Motor neuron (in vitro differentiated cells): ENCODE results near the gene ADAM15. TPM values are rescaled to one million over a fixed set of nuclear protein-coding genes. Genes with fewer than 3 reads are reported as not detected.

Source experiments
- ATAC-seq, 8 experiments: fragments of 200-7000 bp; cut with Tn5 transposase; replicated peaks in 6 of 8; 2 replicates each; pipeline ENCODE4 v1.8.0; 2021; ENCODE audit warnings: mild to moderate bottlenecking in 8 of 8, moderate library complexity in 8 of 8
- H3K27ac ChIP-seq, 2 donors: fragments of 250-450 bp; sonication (Bioruptor Pico); 2 replicates each; pipeline ENCODE4 v1.9.0; 2021; ENCODE audit warnings: antibody characterized with exemption in 2 of 2, mild to moderate bottlenecking in 2 of 2, moderate library complexity in 1 of 2
- H3K4me1 ChIP-seq, 2 donors: fragments of 250-450 bp; sonication (Bioruptor Pico); replicated peaks in 1 of 2; 2 replicates each; pipeline ENCODE4 v1.6.1; 2021; ENCODE audit warnings: antibody characterized with exemption in 2 of 2, mild to moderate bottlenecking in 2 of 2, moderate library complexity in 1 of 2
- H3K4me3 ChIP-seq, 5 donors: fragments of 250-450 bp; sonication (Bioruptor Pico); 2 replicates each; pipeline ENCODE4 v1.9.0; 2021; ENCODE audit warnings: antibody characterized with exemption in 5 of 5, mild to moderate bottlenecking in 5 of 5, moderate library complexity in 4 of 5
- WGBS, 10 experiments: fragments of 450-650 bp; shearing (Covaris generic); methylation state at CpG; one replicate each; pipeline ENCODE4 v1.0.0; 2022; 5-methylcytosine and 5-hydroxymethylcytosine counted together
- in situ Hi-C, 9 experiments: fragments of 400-800 bp; cut with MboI; loops; one replicate each; pipeline ENCODE4 v1.15.0; 2021; ENCODE audit warnings: low sequenced_read_pairs in 9 of 9, low pct_unique_long_range_greater_than_20kb in 2 of 9; ENCODE audit not compliant: unreplicated experiment in 9 of 9
- total RNA-seq, 8 experiments: library from RNA; unstranded; fragments of 300-600 nt; gene quantifications; 2 replicates each; pipeline versions ENCODE4 v1.2.3 to v1.2.4, GENCODE V29; 2022

The ADAM15 gene
- total RNA-seq, 8 experiments from 2014 or later = 15.7 to 76.9 (median 28.1) TPM

DNA sequence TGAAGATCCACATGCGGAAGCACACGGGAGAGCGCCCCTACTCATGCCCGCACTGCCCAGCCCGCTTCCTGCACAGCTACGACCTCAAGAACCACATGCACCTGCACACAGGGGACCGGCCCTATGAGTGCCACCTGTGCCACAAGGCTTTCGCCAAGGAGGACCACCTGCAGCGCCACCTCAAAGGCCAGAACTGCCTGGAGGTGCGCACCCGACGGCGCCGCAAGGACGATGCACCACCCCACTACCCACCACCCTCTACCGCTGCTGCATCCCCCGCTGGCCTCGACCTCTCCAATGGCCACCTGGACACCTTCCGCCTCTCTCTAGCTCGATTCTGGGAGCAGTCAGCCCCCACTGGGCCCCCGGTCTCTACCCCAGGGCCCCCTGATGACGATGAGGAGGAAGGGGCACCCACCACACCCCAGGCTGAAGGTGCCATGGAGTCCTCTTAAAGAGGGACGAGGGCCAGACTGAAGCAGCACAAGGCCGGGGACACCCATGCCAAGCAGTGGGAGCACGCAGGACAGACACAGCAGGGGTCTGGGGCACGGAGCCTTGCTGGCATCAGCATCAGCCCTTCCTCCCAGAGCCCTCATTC, 34.8 kb upstream of the ADAM15 start:
- Histone ChIP-seq H3K27ac (peak overlapping the region in 1 of 2 donors; percentile 87), H3K4me1 (peaks cover 25 to 27% of the 10 kb centered on the region in 2 donors), H3K4me3 (no peak overlapping the region)
- no peak for ATAC-seq
- WGBS, 10 experiments = 80 to 100% (median 95%) methylated on average over 2 to 14 of the region's 26 CpGs; no CpG with 5 or more reads in 6 of the 10 experiments
- in situ Hi-C loops = no loop called here

DNA sequence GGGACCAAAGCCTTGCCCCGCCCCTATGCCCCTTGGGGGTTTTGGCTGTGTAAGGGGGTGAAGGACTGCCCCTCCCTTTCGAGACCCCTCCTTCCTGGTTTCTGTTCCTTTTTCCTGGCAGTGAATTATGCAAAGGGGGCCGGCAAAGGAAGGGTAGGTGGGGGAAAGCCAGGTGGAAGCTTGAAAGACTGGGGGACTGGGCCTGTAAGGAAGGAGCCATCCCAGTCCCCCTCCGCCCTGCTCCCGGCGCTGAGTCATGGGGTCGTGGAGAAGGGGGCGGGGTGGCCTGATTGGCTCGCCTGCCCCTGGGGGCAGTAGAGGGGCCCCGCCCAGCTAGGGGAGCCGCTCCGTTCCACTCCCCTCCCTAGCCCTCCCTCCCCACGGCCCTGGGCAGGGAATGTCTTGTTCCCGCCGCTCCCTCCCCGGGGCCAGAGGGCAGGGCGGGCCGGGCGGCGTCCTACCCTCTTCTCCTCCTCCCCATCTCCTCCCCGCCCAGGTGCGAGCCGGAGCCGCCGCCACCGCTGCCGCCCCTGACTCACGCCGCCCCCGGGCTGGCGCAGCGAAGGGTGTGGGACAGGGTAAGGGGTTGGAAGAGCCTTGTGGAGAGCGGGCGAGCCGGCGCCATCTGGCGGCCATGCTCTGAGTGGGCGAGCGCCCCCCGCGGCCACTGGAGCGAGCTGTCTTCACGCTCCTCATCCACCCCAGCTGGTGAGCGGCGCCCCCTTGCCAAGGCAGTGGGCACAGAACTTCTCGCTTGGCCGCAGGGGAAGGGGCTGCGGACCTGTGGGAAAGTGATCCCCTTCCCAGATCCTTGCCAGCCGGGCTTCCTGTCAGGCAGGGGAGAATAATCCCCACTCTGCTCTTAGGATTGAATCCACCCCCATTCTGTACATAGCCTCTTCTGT, 33.8 kb upstream of the ADAM15 start:
- Histone ChIP-seq H3K4me3 (peak overlapping the region; percentile 5 to 14 (median 14)), H3K27ac (peak overlapping the region; percentile 3 to 87), H3K4me1 (peaks cover 16 to 20% of the 10 kb centered on the region in 2 donors)
- 0 to 100% (median 42%) methylated on average over 1 to 8 of the region's 49 CpGs; no CpG with 5 or more reads in 4 of the 10 experiments for WGBS, 10 experiments
- ATAC-seq = peak; percentile 85 to 94 (median 92)
- in situ Hi-C loops = no loop called here

DNA sequence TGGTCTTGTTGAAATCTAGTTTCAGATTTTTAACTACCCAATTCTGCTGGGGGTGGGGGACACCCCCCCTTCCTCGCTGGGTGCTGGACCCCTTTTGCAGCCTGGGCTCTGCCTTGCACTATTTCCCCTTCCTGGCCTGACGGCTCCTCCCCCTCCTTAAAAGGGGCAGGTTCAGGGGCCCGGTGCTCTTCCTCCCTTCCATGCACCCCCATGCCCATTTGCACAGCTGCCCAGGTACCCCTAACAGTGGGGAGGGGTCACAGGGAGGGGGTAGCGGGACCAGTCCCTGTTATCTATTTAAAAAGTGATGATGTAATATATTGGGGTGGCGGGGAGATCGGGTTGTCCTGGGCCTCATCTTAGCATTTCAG, 33.2 kb upstream of the ADAM15 start:
- Histone ChIP-seq H3K4me1 (peaks cover 13 to 15% of the 10 kb centered on the region in 2 donors), H3K27ac (peak overlapping the region in 1 of 2 donors; percentile 87), H3K4me3 (peak overlapping the region in 2 of 5 donors; percentile 5 to 12)
- in situ Hi-C loops = no loop called here
- 46 to 84% (median 68%) methylated on average over 1 to 3 of the region's 6 CpGs; no CpG with 5 or more reads in 6 of the 10 experiments for WGBS, 10 experiments
- ATAC-seq = no peak

DNA sequence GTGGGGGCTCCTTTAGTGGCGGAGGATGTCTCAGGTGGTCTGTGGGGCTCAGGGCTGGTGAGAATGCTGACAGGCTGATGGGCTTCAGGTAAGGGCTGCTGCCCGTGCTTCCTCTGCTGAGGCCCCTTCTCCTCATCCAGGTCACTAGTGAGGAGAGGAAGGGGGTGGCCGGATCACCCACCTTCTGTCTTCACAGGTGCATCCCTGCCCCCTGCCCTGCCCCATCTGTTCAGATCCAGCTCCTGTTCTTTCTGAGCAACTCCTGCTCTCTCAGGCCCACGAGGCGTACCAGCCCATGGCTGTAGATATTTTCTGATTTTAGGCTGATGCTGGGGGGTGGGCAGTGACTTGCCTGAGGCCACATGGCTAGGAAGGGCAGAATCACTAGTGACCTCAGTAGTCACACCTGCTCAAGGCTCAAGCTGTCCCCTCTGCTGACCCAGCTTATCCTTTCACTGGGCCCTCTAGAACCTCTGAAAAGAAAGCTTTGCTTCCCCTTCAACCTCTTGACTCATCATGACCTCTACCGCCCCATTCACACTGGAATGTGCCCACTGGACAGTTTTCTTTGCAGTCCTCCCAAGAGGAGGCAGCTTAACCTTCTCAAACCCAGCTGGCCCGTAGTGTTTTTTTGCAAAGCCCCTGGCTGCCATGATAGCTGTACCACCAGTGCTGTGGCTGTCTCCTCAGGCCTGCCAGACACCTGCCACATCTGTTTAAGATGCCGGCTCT, 32.3 kb upstream of the ADAM15 start:
- 71 to 92% (median 82%) methylated on average over 1 to 5 of the region's 8 CpGs; no CpG with 5 or more reads in 4 of the 10 experiments for WGBS, 10 experiments

DNA sequence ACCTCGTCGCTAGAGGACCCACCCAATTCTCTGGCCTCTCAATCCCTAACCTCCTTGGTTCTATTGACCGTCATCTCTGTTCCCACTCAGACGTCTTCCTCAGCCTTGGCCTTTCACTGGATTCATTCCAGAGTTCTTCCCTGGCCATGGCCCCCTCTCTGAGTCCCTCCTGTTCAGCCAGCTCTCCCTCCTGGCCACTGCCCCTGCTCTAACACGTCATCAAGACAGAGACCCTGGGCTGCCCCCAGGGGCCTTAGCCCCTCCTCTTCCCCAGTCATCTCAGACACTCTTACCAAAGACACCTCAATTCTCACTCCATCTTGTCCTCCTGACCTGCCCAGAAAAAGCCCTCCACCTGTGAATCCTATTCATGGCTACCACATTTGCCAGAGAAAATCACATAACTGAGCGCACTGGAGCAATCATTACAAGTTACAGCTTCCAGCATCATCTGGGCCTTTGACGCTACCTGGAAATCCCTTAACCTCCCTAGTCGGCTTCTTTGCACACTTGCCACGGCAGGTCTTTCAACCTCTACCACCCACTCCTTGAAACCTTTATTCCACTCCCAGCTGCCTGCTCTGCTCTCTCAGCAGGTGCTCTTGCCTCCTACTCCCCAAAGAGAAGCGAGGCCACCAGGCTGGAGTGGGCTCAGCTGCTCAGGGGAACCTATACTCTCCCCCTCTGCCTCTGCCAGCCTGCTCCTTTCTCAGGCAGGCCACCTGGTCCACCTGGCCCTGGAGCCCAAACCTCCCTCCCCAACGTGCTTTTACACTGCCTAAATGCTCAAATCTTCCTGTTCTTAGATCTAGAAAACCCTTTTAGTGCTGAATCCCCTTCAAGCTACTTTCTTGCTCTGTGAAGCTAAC, 31.5 kb upstream of the ADAM15 start:
- in situ Hi-C loops = no loop called here
- H3K27ac ChIP-seq = no peak overlapping the region
- peaks cover 13 to 15% of the 10 kb centered on the region in 2 donors for H3K4me1 ChIP-seq
- 50 to 96% (median 72%) methylated on average over 4 to 10 of the region's 11 CpGs; no CpG with 5 or more reads in 3 of the 10 experiments for WGBS, 10 experiments
- ATAC-seq = no peak
- H3K4me3 ChIP-seq = no peak overlapping the region

More for the DNA sequence above, 32.3 kb upstream of the ADAM15 start:
- Histone ChIP-seq H3K4me3 (no peak overlapping the region), H3K27ac (no peak overlapping the region), H3K4me1 (peaks cover 13 to 15% of the 10 kb centered on the region in 2 donors)
- in situ Hi-C loops = no loop called here
- no peak for ATAC-seq

GRCh38 chr1:155022136-155022926, 28.8 kb upstream of the ADAM15 start:
- ATAC-seq = no peak
- WGBS, 10 experiments = 60 to 100% (median 76%) methylated on average over 1 to 7 of the region's 8 CpGs; no CpG with 5 or more reads in 2 of the 10 experiments
- in situ Hi-C loops = no loop called here
- no peak overlapping the region for H3K27ac ChIP-seq
- peaks cover 6 to 9% of the 10 kb centered on the region in 2 donors for H3K4me1 ChIP-seq
- no peak overlapping the region for H3K4me3 ChIP-seq

DNA sequence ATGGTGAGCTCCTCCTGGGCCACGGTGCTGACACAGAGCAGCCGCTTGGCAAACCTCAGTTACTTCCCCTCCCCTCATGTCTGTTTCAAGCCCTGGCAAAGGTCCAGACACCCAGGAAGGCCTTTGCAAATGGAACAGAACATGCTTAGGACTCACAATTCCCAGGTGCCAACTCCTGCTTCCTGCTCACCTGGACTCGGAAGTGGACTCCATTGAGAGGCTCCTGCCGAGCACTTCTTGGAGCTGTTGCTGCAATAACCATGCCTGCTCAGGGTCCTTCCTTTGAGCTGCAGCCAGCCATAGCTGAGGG, 28.2 kb upstream of the ADAM15 start:
- in situ Hi-C loops = no loop called here
- Histone ChIP-seq H3K27ac (no peak overlapping the region), H3K4me3 (no peak overlapping the region), H3K4me1 (peaks cover 2 to 6% of the 10 kb centered on the region in 2 donors)
- no peak for ATAC-seq
- 0 to 83% (median 63%) methylated on average over 1 to 4 of the region's 4 CpGs; no CpG with 5 or more reads in 6 of the 10 experiments for WGBS, 10 experiments

- WGBS, 10 experiments = 47 to 87% (median 67%) methylated on average over 1 to 4 of the region's 5 CpGs; no CpG with 5 or more reads in 5 of the 10 experiments
- Histone ChIP-seq H3K4me1 (peaks cover 0 to 3% of the 10 kb centered on the region in 2 donors), H3K27ac (no peak overlapping the region), H3K4me3 (no peak overlapping the region)
- in situ Hi-C loops = no loop called here
- ATAC-seq = peak in 3 of 8 experiments; percentile 16 to 20 (median 17)
Observed at GRCh38 chr1:155023627-155024026, 27.5 kb upstream of the ADAM15 start.

GRCh38 chr1:155024315-155024714, 26.8 kb upstream of the ADAM15 start:
- Histone ChIP-seq H3K27ac (no peak overlapping the region), H3K4me3 (no peak overlapping the region), H3K4me1 (peaks cover 0 to 2% of the 10 kb centered on the region in 2 donors)
- in situ Hi-C loops = no loop called here
- WGBS, 10 experiments = 57 to 100% (median 84%) methylated on average over 2 to 9 of the region's 9 CpGs; no CpG with 5 or more reads in 5 of the 10 experiments
- no peak for ATAC-seq

DNA sequence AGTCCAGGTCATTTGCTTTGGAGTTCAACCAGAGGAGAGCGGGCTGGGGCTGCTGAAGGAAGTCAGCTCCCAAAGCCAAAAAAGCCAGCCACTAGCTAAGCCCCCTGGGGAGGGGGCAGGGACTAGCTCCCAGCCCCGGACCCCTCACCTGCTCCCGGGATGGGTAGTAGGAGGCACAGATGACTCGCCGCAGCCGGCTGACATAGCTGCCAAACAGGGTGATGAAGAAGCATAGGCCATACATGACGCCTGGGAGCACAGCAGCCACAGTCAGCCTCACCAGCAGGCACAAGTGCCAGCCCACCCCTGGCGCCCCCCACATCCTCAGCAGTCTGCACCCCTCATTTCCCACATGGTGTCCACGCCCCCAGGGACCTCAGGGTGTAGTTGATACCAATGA, 25.0 kb upstream of the ADAM15 start:
- WGBS, 10 experiments = 60% methylated on average over 3 of the region's 9 CpGs; no CpG with 5 or more reads in 9 of the 10 experiments
- in situ Hi-C loops = no loop called here
- no peaks in the 10 kb centered on the region for H3K4me1 ChIP-seq
- ATAC-seq = peak in 1 of 8 experiments; percentile 18
- H3K27ac ChIP-seq = no peak overlapping the region
- no peak overlapping the region for H3K4me3 ChIP-seq

DNA sequence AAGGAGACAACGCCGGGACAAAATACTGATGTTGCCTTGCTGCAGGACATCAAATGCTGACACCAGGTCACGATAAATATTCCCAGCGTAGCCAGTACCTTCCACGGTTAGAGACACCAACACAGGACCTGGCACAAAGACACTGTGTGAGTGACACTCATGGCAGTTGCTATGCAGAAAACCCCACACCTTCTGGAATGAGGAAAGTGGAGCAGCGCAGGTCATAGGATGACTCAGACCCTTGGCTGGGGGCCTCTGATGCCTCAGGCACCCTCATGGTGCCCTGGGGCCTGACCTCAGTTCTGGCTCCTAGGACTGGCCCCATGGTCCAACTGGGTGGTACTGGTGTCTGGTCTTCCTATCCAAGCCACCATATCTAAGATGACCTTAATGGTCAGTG, 24.5 kb upstream of the ADAM15 start:
- Histone ChIP-seq H3K4me1 (no peaks in the 10 kb centered on the region), H3K4me3 (no peak overlapping the region), H3K27ac (no peak overlapping the region)
- in situ Hi-C loops = no loop called here
- peak in 1 of 8 experiments; percentile 23 for ATAC-seq
- 40 to 100% (median 91%) methylated on average over 1 to 6 of the region's 6 CpGs; no CpG with 5 or more reads in 5 of the 10 experiments for WGBS, 10 experiments
